Panc1 (cell line): ENCODE data around the gene FAM241B.

Source experiments
- POLR2AphosphoS5 ChIP-seq: IDR thresholded peaks from 2 replicates; pipeline ENCODE4 v1.6.1; 2012; ENCODE audit warnings: mild to moderate bottlenecking, low read depth, low read length, moderate library complexity
- REST ChIP-seq, 2 experiments: IDR thresholded peaks; 2 replicates each; pipeline ENCODE4 v1.6.1; 2011 to 2012; ENCODE audit warnings: low read depth in 2 of 2, control low read depth in 1 of 2, low read length in 1 of 2, mild to moderate bottlenecking in 1 of 2, moderate library complexity in 1 of 2; ENCODE audit not compliant: insufficient read depth in 1 of 2
- SIN3A ChIP-seq: IDR thresholded peaks from 2 replicates; pipeline ENCODE4 v1.6.1; 2012; ENCODE audit warnings: low read depth, mild to moderate bottlenecking, low read length, moderate library complexity, borderline replicate concordance; ENCODE audit not compliant: insufficient read depth
- TCF7L2 ChIP-seq: IDR thresholded peaks from 2 replicates; pipeline ENCODE4 v1.6.1; 2011; ENCODE audit warnings: mild to moderate bottlenecking, low read depth, low read length, inconsistent platforms
- TF ChIP-seq, protein P1 (sequence below): fragments of 450-650 bp; IDR thresholded peaks from 2 replicates; pipeline ENCODE4 v1.5.1; 2017; ENCODE audit warnings: mild to moderate bottlenecking

DNA sequence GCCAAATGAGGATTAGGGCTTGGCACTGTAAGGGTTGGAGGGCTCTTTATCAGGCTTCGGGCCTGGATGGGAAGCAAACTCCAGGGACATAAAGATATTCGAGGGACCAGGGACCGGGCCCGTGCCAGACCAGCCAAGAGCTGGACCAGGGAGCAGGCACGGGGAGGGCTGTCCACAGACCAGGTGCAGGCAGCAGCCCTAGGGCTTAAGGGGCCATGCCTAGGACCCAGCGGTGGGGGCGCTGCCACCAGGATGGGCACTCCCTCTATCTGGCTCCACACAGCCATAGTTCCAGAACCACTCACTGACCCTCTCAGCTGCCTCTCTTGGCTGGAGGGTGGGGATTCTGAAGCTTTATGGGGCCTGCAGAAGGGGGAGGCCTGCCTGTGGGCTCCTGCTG, 32.9 kb downstream of the FAM241B start:
- TF ChIP-seq, protein P1, sequence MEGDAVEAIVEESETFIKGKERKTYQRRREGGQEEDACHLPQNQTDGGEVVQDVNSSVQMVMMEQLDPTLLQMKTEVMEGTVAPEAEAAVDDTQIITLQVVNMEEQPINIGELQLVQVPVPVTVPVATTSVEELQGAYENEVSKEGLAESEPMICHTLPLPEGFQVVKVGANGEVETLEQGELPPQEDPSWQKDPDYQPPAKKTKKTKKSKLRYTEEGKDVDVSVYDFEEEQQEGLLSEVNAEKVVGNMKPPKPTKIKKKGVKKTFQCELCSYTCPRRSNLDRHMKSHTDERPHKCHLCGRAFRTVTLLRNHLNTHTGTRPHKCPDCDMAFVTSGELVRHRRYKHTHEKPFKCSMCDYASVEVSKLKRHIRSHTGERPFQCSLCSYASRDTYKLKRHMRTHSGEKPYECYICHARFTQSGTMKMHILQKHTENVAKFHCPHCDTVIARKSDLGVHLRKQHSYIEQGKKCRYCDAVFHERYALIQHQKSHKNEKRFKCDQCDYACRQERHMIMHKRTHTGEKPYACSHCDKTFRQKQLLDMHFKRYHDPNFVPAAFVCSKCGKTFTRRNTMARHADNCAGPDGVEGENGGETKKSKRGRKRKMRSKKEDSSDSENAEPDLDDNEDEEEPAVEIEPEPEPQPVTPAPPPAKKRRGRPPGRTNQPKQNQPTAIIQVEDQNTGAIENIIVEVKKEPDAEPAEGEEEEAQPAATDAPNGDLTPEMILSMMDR = no peak
- TF ChIP-seq SIN3A (no peak), POLR2AphosphoS5 (no peak), REST (IDR thresholded peaks at IDR 0.05; ENCODE audit: insufficient read depth in 1 of 2, low read depth in 2 of 2, low read length in 1 of 2) (no peak), TCF7L2 (no peak)
